SK-N-SH (cell line): Measurements from ENCODE around the gene GMPPA. TPM values are rescaled to one million over a fixed set of nuclear protein-coding genes. Genes with fewer than 3 reads are reported as not detected.
A peak's percentile ranks its signal among the peaks of the same experiment; 100 is the strongest.

Experiments used
- CTCF ChIA-PET: fragments of 300-600, 350-600 bp; formaldehyde crosslinking; extraction: SDS; loops from one replicate; lab custom pipeline; 2021; lab: Yijun Ruan, JAX
- POLR2A ChIA-PET: fragments of 350-600 bp; sonication (Branson Sonifier 250); formaldehyde crosslinking; extraction: SDS; loops from one replicate; lab custom pipeline; 2020; ENCODE audit warnings: antibody characterized with exemption, inconsistent platforms; lab: Yijun Ruan, JAX
- DNase-seq: peaks from one replicate; pipeline ENCODE4 v3.0.0; 2012
- H2AFZ ChIP-seq: fragments of 200-600 bp; sonication (generic); 2 replicates; pipeline ENCODE4 v1.8.1; 2016; ENCODE audit warnings: antibody characterized with exemption, mild to moderate bottlenecking, low read depth
- H3F3A ChIP-seq: fragments of 200-600 bp; sonication (generic); replicated peaks from 2 replicates; pipeline ENCODE3; 2016; ENCODE audit warnings: antibody characterized with exemption, mild to moderate bottlenecking; ENCODE audit not compliant: insufficient read depth
- H3K27ac ChIP-seq, 2 experiments: fragments of 200-500 bp in 1 of 2; fragments of 200-600 bp in 1 of 2; sonication (Bioruptor generic) in 1 of 2; sonication (generic), shearing (Covaris generic) in 1 of 2; 2 replicates each; pipeline versions ENCODE4 v1.5.1 to v1.6.1; 2014 to 2016; ENCODE audit warnings: low read depth in 2 of 2, inconsistent platforms in 1 of 2, low read length in 1 of 2, mild to moderate bottlenecking in 1 of 2, mixed read lengths in 1 of 2
- H3K27me3 ChIP-seq: fragments of 200-600 bp; sonication (generic), shearing (Covaris generic); 2 replicates; pipeline ENCODE4 v1.6.1; 2016; ENCODE audit warnings: mixed run types; ENCODE audit not compliant: insufficient read depth
- H3K36me3 ChIP-seq, 2 experiments: fragments of 200-500 bp in 1 of 2; fragments of 200-600 bp in 1 of 2; sonication (Bioruptor generic) in 1 of 2; sonication (generic) in 1 of 2; replicated peaks in 1 of 2; 2 replicates each; pipeline versions ENCODE3 to v1.5.1; 2014 to 2016; ENCODE audit warnings: low read length in 1 of 2, mild to moderate bottlenecking in 1 of 2; ENCODE audit not compliant: insufficient read depth in 2 of 2, control insufficient read depth in 1 of 2
- H3K4me1 ChIP-seq, 2 experiments: fragments of 200-500 bp in 1 of 2; fragments of 200-600 bp in 1 of 2; sonication (Bioruptor generic) in 1 of 2; sonication (generic), shearing (Covaris generic) in 1 of 2; 2 replicates each; pipeline versions ENCODE4 v1.5.1 to v1.6.1; 2014 to 2016; ENCODE audit warnings: low read depth in 1 of 2, low read length in 1 of 2, mixed run types in 1 of 2; ENCODE audit not compliant: insufficient read depth in 2 of 2, control insufficient read depth in 1 of 2
- H3K4me2 ChIP-seq: fragments of 200-600 bp; sonication (generic), shearing (Covaris generic); 2 replicates; pipeline ENCODE4 v1.6.1; 2017; ENCODE audit warnings: mixed run types
- H3K4me3 ChIP-seq, 2 experiments: fragments of 200-500 bp in 1 of 2; fragments of 200-600 bp in 1 of 2; sonication (Bioruptor generic) in 1 of 2; sonication (generic), shearing (Covaris generic) in 1 of 2; 2 replicates each; pipeline versions ENCODE4 v1.5.1 to v1.8.1; 2014 to 2016; ENCODE audit warnings: low read depth in 2 of 2, inconsistent platforms in 1 of 2, low read length in 1 of 2, mild to moderate bottlenecking in 1 of 2, mixed read lengths in 1 of 2, moderate library complexity in 1 of 2
- H3K79me2 ChIP-seq: fragments of 200-600 bp; sonication (generic); 2 replicates; pipeline ENCODE4 v1.8.1; 2017; ENCODE audit warnings: mild to moderate bottlenecking; ENCODE audit not compliant: insufficient read depth
- H3K9ac ChIP-seq: fragments of 200-600 bp; sonication (generic); 2 replicates; pipeline ENCODE4 v1.6.1; 2017; ENCODE audit warnings: mixed run types
- H3K9me2 ChIP-seq: fragments of 200-600 bp; sonication (generic); 2 replicates; pipeline ENCODE4 v1.6.1; 2017; ENCODE audit warnings: mixed run types
- H3K9me3 ChIP-seq: fragments of 200-600 bp; sonication (generic); 2 replicates; pipeline ENCODE4 v1.6.1; 2017; ENCODE audit warnings: mixed run types, mild to moderate bottlenecking, moderate library complexity
- H4K20me1 ChIP-seq: fragments of 200-600 bp; sonication (generic); 2 replicates; pipeline ENCODE4 v1.6.1; 2017; ENCODE audit warnings: mild to moderate bottlenecking, mixed run types; ENCODE audit not compliant: insufficient read depth
- CHD2 ChIP-seq: fragments of 150-350 bp; IDR thresholded peaks from 2 replicates; pipeline ENCODE4 v1.6.1; 2018; ENCODE audit warnings: low read length; ENCODE audit not compliant: partially characterized antibody
- ELF1 ChIP-seq: IDR thresholded peaks from 2 replicates; pipeline ENCODE4 v1.4.0; 2012
- EP300 ChIP-seq, 2 experiments: IDR thresholded peaks; 2 replicates each; pipeline versions ENCODE4 v1.4.0 to v1.6.1; 2012; ENCODE audit warnings: borderline replicate concordance in 1 of 2, low read depth in 1 of 2, low read length in 1 of 2
- FOSL2 ChIP-seq: IDR thresholded peaks from 2 replicates; pipeline ENCODE4 v1.4.0; 2012; ENCODE audit warnings: low read depth, mild to moderate bottlenecking, moderate library complexity, borderline replicate concordance
- FOXM1 ChIP-seq: IDR thresholded peaks from 2 replicates; pipeline ENCODE4 v1.4.0; 2012; ENCODE audit warnings: low read depth, mild to moderate bottlenecking
- GATA2 ChIP-seq: sonication (generic); formaldehyde crosslinking; IDR thresholded peaks from 2 replicates; pipeline ENCODE4 v1.5.0; 2020; ENCODE audit warnings: mild to moderate bottlenecking, missing genetic modification reagents
- MAX ChIP-seq: IDR thresholded peaks from 2 replicates; pipeline ENCODE4 v1.4.0; 2012; ENCODE audit warnings: low read depth
- MEF2A ChIP-seq: IDR thresholded peaks from 2 replicates; pipeline ENCODE4 v1.4.0; 2012; ENCODE audit warnings: low read depth, borderline replicate concordance
- MXI1 ChIP-seq: IDR thresholded peaks from 2 replicates; pipeline ENCODE4 v1.6.1; 2012; ENCODE audit warnings: mild to moderate bottlenecking, low read depth, low read length, improper control_type of control experiment
- NFIC ChIP-seq: IDR thresholded peaks from 2 replicates; pipeline ENCODE4 v1.4.0; 2012; ENCODE audit warnings: borderline replicate concordance
- POLR2AphosphoS5 ChIP-seq: IDR thresholded peaks from 2 replicates; pipeline ENCODE4 v1.6.1; 2012; ENCODE audit warnings: low read depth, low read length
- RCOR1 ChIP-seq: fragments of 150-350 bp; IDR thresholded peaks from 2 replicates; pipeline ENCODE4 v1.6.1; 2017; ENCODE audit warnings: antibody characterized with exemption, low read length
- RFX5 ChIP-seq: IDR thresholded peaks from 2 replicates; pipeline ENCODE4 v1.6.1; 2012; ENCODE audit warnings: mild to moderate bottlenecking, improper control_type of control experiment, low read length
- SMC3 ChIP-seq: IDR thresholded peaks from 2 replicates; pipeline ENCODE4 v1.6.1; 2012; ENCODE audit warnings: low read depth, low read length, improper control_type of control experiment
- TCF12 ChIP-seq: IDR thresholded peaks from 2 replicates; pipeline ENCODE4 v1.4.0; 2012
- USF1 ChIP-seq: IDR thresholded peaks from 2 replicates; pipeline ENCODE4 v1.4.0; 2012; ENCODE audit warnings: low read depth, borderline replicate concordance
- ZBTB33 ChIP-seq: IDR thresholded peaks from 2 replicates; pipeline ENCODE4 v1.4.0; 2012; ENCODE audit warnings: low read depth, borderline replicate concordance
- WGBS: methylation state at CpG from one replicate; pipeline ENCODE4 v1.1.6; 2017; ENCODE audit warnings: low lambda C conversion rate; 5-methylcytosine and 5-hydroxymethylcytosine counted together
- polyA plus RNA-seq, 3 experiments: library from polyadenylated mRNA; depleted of rRNA; stranded (reverse); fragments of >200 nt; gene quantifications; 2 replicates each; pipeline ENCODE4 v1.2.3, GENCODE V29; 2012
- TF ChIP-seq, protein P1 (sequence below): IDR thresholded peaks from 2 replicates; pipeline ENCODE4; 2012
- TF ChIP-seq, protein P2 (sequence below): fragments of 200-600 bp; sonication (generic); IDR thresholded peaks from 2 replicates; pipeline ENCODE4 v1.6.1; 2017; ENCODE audit warnings: antibody characterized with exemption, mild to moderate bottlenecking, moderate library complexity

Gene GMPPA
- polyA plus RNA-seq, 1 of the 3 experiments (the other 2 are of a cell fraction) = 61.3 TPM

GRCh38 chr2:219520079-219520478, 21.4 kb downstream of the GMPPA start:
- H2AFZ ChIP-seq = no peak overlapping the region
- H3K27ac ChIP-seq = peak overlapping the region in 1 of 2 experiments; percentile 90; a peak in 2 of 4 replicates
- H4K20me1 ChIP-seq = no peaks in the 10 kb centered on the region
- TF ChIP-seq MAX = no peak
- peak; percentile 9 for TF ChIP-seq CHD2
- POLR2A ChIA-PET = interaction anchor here (0.6 to 3.6 kb wide), 11 partner anchors 9 to 586 kb away, joined by 3 to 36 read pairs (median 4); partner anchors contain the start of gene GMPPA
- no peaks in the 10 kb centered on the region for H3K9me2 ChIP-seq
- H3K4me3 ChIP-seq = no peak overlapping the region
- no peaks in the 10 kb centered on the region for H3K79me2 ChIP-seq
- H3K9me3 ChIP-seq = no peaks in the 10 kb centered on the region
- H3K4me2 ChIP-seq = no peak overlapping the region
- no peaks in the 10 kb centered on the region for H3K36me3 ChIP-seq
- no peak overlapping the region for H3K9ac ChIP-seq
- 69% methylated on average over 8 of the region's 8 CpGs for WGBS
- no peak for DNase-seq
- peaks cover 11% of the 10 kb centered on the region; the same call in 1 of the 2 replicates for H3K27me3 ChIP-seq
- no peaks in the 10 kb centered on the region for H3F3A ChIP-seq
- CTCF ChIA-PET = interaction anchor here (0.8 to 62.1 kb wide), 9 partner anchors 5 to 168 kb away, joined by 3 to 2824 read pairs (median 9); partner anchors contain the start of genes ASIC4, CHPF, GMPPA and TMEM198
- peaks cover 12 to 77% of the 10 kb centered on the region in 2 experiments; a peak in 1 of 4 replicates for H3K4me1 ChIP-seq

DNA sequence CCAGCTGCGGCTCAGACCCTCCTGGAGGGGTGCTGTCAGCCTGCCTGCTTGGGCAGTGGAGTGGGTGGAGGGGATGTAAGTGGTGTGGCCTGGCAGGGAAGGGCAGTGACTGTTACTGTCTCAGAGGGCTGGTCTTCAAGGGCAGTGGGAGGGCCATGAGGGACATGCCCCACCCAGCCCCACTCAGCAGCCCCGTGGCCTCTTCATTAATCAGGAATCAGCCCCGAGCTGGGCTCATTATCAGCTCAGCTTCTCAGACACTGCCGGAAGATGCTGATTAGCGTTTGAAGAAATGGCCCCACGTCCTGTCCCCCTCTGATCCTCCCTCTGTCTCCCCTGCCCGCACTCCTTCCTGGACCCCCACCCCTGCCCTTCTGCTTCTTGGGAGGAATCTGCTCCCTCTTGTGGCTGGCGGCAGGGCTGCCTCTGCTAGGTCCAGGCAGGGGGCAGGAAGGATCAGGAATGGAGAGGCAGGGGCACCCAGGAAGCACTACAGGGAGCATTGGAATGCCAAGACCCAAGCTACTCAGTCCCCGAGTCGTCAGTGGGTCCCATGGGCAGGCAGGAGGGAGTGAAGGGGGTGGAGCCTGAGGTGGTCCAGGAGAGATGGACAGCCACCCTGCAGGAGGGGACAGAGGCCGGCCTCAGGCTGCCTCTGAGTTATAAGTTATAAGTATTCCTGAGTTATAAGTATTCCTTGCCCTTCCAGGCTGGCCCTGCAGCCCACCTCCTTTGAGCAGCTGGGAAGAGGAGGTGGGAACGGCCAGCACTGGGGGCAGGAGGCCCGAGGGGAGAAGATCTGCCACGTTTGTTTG, 22.6 kb downstream of the GMPPA start:
- Histone ChIP-seq H3K27ac (peak overlapping the region in 1 of 2 experiments; percentile 90; a peak in 2 of 4 replicates), H3K4me3 (peak overlapping the region; percentile 28 to 45), H3K9ac (no peak overlapping the region), H3K9me2 (no peaks in the 10 kb centered on the region), H3K4me1 (peaks cover 12 to 76% of the 10 kb centered on the region in 2 experiments; a peak in 1 of 4 replicates), H3K4me2 (peak overlapping the region; percentile 39; the same call in 1 of the 2 replicates), H3K27me3 (0 out of 2 replicates have a peak, but pooled peaks cover 7% of the 10 kb centered on the region), H3K36me3 (no peaks in the 10 kb centered on the region), H2AFZ (peak overlapping the region; percentile 67; the same call in 1 of the 2 replicates), H4K20me1 (no peaks in the 10 kb centered on the region), H3K79me2 (no peaks in the 10 kb centered on the region), H3K9me3 (no peaks in the 10 kb centered on the region), H3F3A (no peaks in the 10 kb centered on the region)
- CTCF ChIA-PET = interaction anchor here (0.6 to 62.1 kb wide), 13 partner anchors 6 to 170 kb away, joined by 3 to 2824 read pairs (median 5); partner anchors contain the start of genes ASIC4, CHPF, GMPPA and TMEM198
- 16% methylated on average over 10 of the region's 14 CpGs for WGBS
- peak; percentile 91 for DNase-seq
- POLR2A ChIA-PET = interaction anchor here (1.0 to 3.6 kb wide), 8 partner anchors 8 to 61 kb away, joined by 3 to 36 read pairs (median 6); a partner anchor contains a TSS
- TF ChIP-seq MXI1 = peak; percentile 41; the same call in 1 of the 2 replicates
- TF ChIP-seq MAX = no peak
- TF ChIP-seq EP300 (IDR thresholded peaks at IDR 0.05; ENCODE audit: borderline replicate concordance in 1 of 2, low read depth in 1 of 2, low read length in 1 of 2) = no peak
- TF ChIP-seq, protein P1, sequence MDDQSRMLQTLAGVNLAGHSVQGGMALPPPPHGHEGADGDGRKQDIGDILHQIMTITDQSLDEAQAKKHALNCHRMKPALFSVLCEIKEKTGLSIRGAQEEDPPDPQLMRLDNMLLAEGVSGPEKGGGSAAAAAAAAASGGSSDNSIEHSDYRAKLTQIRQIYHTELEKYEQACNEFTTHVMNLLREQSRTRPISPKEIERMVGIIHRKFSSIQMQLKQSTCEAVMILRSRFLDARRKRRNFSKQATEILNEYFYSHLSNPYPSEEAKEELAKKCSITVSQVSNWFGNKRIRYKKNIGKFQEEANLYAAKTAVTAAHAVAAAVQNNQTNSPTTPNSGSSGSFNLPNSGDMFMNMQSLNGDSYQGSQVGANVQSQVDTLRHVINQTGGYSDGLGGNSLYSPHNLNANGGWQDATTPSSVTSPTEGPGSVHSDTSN = no peak
- no peak for TF ChIP-seq RCOR1
- TF ChIP-seq CHD2 = no peak
- no peak for TF ChIP-seq ELF1
- TF ChIP-seq MEF2A = no peak
- TF ChIP-seq ZBTB33 = no peak
- TF ChIP-seq POLR2AphosphoS5 = no peak
- TF ChIP-seq FOSL2 = no peak
- TF ChIP-seq FOXM1 = no peak
- TF ChIP-seq SMC3 = peak; percentile 75
- no peak for TF ChIP-seq TCF12
- TF ChIP-seq USF1 = no peak
- no peak for TF ChIP-seq NFIC
- TF ChIP-seq, protein P2, sequence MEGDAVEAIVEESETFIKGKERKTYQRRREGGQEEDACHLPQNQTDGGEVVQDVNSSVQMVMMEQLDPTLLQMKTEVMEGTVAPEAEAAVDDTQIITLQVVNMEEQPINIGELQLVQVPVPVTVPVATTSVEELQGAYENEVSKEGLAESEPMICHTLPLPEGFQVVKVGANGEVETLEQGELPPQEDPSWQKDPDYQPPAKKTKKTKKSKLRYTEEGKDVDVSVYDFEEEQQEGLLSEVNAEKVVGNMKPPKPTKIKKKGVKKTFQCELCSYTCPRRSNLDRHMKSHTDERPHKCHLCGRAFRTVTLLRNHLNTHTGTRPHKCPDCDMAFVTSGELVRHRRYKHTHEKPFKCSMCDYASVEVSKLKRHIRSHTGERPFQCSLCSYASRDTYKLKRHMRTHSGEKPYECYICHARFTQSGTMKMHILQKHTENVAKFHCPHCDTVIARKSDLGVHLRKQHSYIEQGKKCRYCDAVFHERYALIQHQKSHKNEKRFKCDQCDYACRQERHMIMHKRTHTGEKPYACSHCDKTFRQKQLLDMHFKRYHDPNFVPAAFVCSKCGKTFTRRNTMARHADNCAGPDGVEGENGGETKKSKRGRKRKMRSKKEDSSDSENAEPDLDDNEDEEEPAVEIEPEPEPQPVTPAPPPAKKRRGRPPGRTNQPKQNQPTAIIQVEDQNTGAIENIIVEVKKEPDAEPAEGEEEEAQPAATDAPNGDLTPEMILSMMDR = peak; percentile 82
- 0 out of 2 replicates have a peak, but pooled peaks have one; percentile 11 for TF ChIP-seq GATA2 (CRISPR knock-in tag)
- no peak for TF ChIP-seq RFX5
